Gastrocnemius medialis (tissue), 4 donors: ENCODE data around the gene MYOM1.

Experiments used
- CTCF ChIP-seq, 5 experiments: fragments of 450-650 bp in 3 of 5; fragments of 200-600 bp in 2 of 5; sonication (generic) in 2 of 5; IDR thresholded peaks in 4 of 5; conservative IDR thresholded peaks in 1 of 5; 1 replicate in 4 of 5; 2 replicates in 1 of 5; pipeline ENCODE4 v1.5.1; 2016 to 2019; ENCODE audit warnings: antibody characterized with exemption in 5 of 5, mild to moderate bottlenecking in 3 of 5, moderate library complexity in 3 of 5
- POLR2A ChIP-seq, 2 donors: fragments of 450-650 bp; IDR thresholded peaks; one replicate each; pipeline ENCODE4 v1.6.1; 2017; ENCODE audit warnings: antibody characterized with exemption in 2 of 2, mild to moderate bottlenecking in 2 of 2, moderate library complexity in 2 of 2

- TF ChIP-seq POLR2A (IDR thresholded peaks at IDR 0.05) (no peak), CTCF (IDR thresholded peaks at IDR 0.05 in 4 of 5, conservative IDR thresholded peaks at IDR 0.05 in 1 of 5) (no peak)
Measured at GRCh38 chr18:3069671-3070433, 149.9 kb downstream of the MYOM1 start.
